ENCODE measurements around the gene APBA3. TPM values are rescaled to one million over a fixed set of nuclear protein-coding genes. Genes with fewer than 3 reads are reported as not detected.
A peak's percentile ranks its signal among the peaks of the same experiment; 100 is the strongest.

APBA3 gene
- total and polyA plus RNA-seq, 5 donors from 2014 or later, result 35.0 to 81.0 (median 45.9) TPM

DNA sequence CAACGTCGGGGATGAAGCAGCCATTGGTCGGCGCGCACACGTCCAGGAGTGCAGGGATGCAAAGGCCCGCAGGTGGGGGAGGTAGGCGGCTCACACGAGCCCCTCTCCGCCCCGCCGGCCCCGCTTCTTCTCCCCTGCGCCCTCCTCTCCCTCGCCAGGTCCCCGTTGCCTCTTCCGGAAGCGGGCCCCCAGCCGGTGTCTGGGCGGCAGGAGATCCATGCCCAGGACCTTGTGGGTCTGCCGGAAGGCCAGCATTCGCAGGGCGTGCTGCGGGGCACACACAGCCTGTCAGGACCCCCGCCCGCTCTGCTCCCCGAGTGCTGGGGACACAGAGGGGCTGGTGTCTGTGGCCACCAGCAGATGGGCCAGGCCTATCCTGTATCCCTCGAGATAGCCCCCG, 44.4 kb upstream of the APBA3 start:
- Histone ChIP-seq H3K4me3 (ENCODE audit: low read depth, low read length) (no peak overlapping the region), H3K9me3 (ENCODE audit: control insufficient read depth in 2 of 2, low read length in 2 of 2) (no peaks in the 10 kb centered on the region), H3K27ac (ENCODE audit: insufficient read depth, low read length, poor library complexity, severe bottlenecking) (no peak overlapping the region), H3K27me3 (ENCODE audit: control insufficient read depth, insufficient read depth, low read length) (no peaks in the 10 kb centered on the region), H3K36me3 (ENCODE audit: control insufficient read depth, insufficient read depth, low read length) (no peaks in the 10 kb centered on the region), H3K4me1 (ENCODE audit: control insufficient read depth, insufficient read depth, low read length, poor library complexity, severe bottlenecking) (peaks cover 19% of the 10 kb centered on the region)
- Mint-ChIP-seq H3K27me3 (no peaks in the 10 kb centered on the region), H3K27ac (no peak overlapping the region), H3K36me3 (no peaks in the 10 kb centered on the region), H3K4me1 (peaks cover 0 to 20% (median 8%) of the 10 kb centered on the region in 4 donors), H3K9me3 (peaks cover 0 to 2% (median 0%) of the 10 kb centered on the region in 7 donors), H3K4me3 (no peak overlapping the region)
- DNase-seq (no peak), ATAC-seq (ENCODE audit: low read depth in 2 of 2) (no peak)

DNA sequence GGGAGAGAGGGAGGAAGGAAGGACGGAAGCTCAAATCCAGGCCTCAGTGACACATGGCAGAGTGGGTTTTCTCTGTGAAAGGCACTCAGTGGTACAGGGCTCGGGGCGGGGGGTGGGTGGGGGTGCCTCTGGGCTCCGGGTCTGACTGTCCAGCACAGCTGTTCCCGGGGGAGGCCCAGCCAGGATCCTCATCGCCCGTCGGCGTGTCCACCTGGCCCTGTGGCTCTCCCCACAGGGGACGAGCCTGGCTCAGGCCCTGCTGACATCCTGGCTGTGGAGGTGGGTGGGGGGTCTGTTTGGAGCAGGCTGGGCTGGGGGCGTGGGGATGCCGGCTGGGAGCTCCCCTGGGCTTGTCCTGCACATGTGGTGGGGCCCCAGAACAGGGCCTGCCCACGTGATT, 42.9 kb upstream of the APBA3 start:
- H3K36me3 ChIP-seq (ENCODE audit: control insufficient read depth, insufficient read depth, low read length), result no peaks in the 10 kb centered on the region
- no peak overlapping the region for H3K4me3 ChIP-seq (ENCODE audit: low read depth, low read length)
- Mint-ChIP-seq H3K27ac (no peak overlapping the region), H3K36me3 (no peaks in the 10 kb centered on the region), H3K4me3 (no peak overlapping the region), H3K9me3 (peaks cover 0 to 2% (median 0%) of the 10 kb centered on the region in 7 donors), H3K27me3 (no peaks in the 10 kb centered on the region), H3K4me1 (peaks cover 0 to 20% (median 8%) of the 10 kb centered on the region in 4 donors)
- peaks cover 11% of the 10 kb centered on the region for H3K4me1 ChIP-seq (ENCODE audit: control insufficient read depth, insufficient read depth, low read length, poor library complexity, severe bottlenecking)
- ATAC-seq (ENCODE audit: low read depth in 2 of 2) (no peak), DNase-seq (no peak)
- no peaks in the 10 kb centered on the region for H3K27me3 ChIP-seq (ENCODE audit: control insufficient read depth, insufficient read depth, low read length)
- H3K9me3 ChIP-seq (ENCODE audit: control insufficient read depth in 2 of 2, low read length in 2 of 2), result no peaks in the 10 kb centered on the region
- no peak overlapping the region for H3K27ac ChIP-seq (ENCODE audit: insufficient read depth, low read length, poor library complexity, severe bottlenecking)

DNA sequence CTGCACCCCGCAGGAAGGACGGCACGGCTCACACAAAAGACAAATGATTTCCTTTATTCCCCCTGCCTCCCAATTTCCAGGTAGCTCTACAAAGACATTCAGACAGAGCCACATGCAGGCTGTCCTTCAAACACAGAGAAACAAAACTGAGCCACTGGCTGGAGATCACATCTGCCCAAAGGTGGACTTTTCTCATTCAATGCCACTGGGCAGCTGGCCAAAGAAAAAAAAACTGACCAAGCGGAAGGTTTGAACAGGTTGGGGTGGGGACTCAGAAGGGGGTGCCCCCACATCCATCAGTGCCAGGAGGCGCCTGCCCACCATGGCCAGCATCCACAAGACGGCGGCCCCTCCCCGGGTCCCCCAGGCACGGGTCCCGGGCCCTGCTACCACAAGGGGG, 42.5 kb upstream of the APBA3 start:
- peaks cover 11% of the 10 kb centered on the region for H3K4me1 ChIP-seq (ENCODE audit: control insufficient read depth, insufficient read depth, low read length, poor library complexity, severe bottlenecking)
- H3K36me3 Mint-ChIP-seq, result no peaks in the 10 kb centered on the region

DNA sequence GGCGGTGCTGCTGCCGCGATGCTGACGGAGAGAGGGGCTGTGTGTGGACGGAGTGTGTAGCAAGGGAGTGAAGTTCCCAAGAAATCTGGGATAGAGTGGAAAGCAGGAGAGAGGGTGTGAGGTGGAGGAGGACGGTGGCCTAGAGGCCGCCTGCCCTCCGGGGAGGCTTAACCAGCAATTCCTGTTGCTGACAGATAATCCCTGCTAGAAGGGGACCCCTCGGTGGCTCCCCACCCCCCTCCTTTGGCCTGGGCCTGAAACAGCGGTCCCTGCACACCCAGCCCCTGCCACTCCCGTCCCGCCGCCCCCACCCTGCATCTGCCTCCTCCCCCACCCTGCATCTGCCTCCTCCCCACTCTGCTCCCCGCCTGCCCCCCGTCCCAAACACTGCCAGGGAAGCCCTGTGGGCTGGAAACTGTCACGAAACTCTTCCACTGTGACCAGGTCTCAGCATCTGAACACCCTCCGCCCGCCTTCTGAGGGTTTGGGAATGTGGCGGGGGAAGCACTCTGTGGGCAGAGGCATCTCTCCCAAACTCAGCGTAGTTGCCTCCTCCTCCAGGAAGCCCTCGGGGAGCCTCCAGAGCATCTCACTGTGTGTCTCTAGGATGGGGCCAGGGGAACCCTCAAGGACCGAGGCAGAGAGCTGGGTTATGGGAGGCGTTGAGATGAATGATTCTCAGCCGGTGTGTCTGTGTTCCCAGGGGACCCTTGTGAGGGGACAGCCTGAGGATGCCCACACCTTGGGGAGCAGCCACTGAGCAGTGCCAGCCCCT, 41.8 kb upstream of the APBA3 start:
- Histone ChIP-seq H3K36me3 (ENCODE audit: control insufficient read depth, insufficient read depth, low read length) (no peaks in the 10 kb centered on the region), H3K27me3 (ENCODE audit: control insufficient read depth, insufficient read depth, low read length) (no peaks in the 10 kb centered on the region), H3K4me1 (ENCODE audit: control insufficient read depth, insufficient read depth, low read length, poor library complexity, severe bottlenecking) (peaks cover 11% of the 10 kb centered on the region), H3K4me3 (ENCODE audit: low read depth, low read length) (no peak overlapping the region), H3K9me3 (ENCODE audit: control insufficient read depth in 2 of 2, low read length in 2 of 2) (no peaks in the 10 kb centered on the region), H3K27ac (ENCODE audit: insufficient read depth, low read length, poor library complexity, severe bottlenecking) (no peak overlapping the region)
- peaks cover 0 to 2% (median 0%) of the 10 kb centered on the region in 7 donors for H3K9me3 Mint-ChIP-seq
- no peak overlapping the region for H3K4me3 Mint-ChIP-seq
- H3K27me3 Mint-ChIP-seq, result no peaks in the 10 kb centered on the region
- H3K36me3 Mint-ChIP-seq, result no peaks in the 10 kb centered on the region
- no peak for ATAC-seq (ENCODE audit: low read depth in 2 of 2)
- no peak overlapping the region for H3K27ac Mint-ChIP-seq
- DNase-seq, result no peak
- H3K4me1 Mint-ChIP-seq, result peaks cover 0 to 25% (median 6%) of the 10 kb centered on the region in 4 donors

More for the DNA sequence above, 42.5 kb upstream of the APBA3 start:
- Histone ChIP-seq H3K4me3 (ENCODE audit: low read depth, low read length) (no peak overlapping the region), H3K27me3 (ENCODE audit: control insufficient read depth, insufficient read depth, low read length) (no peaks in the 10 kb centered on the region), H3K36me3 (ENCODE audit: control insufficient read depth, insufficient read depth, low read length) (no peaks in the 10 kb centered on the region), H3K9me3 (ENCODE audit: control insufficient read depth in 2 of 2, low read length in 2 of 2) (no peaks in the 10 kb centered on the region), H3K27ac (ENCODE audit: insufficient read depth, low read length, poor library complexity, severe bottlenecking) (no peak overlapping the region)
- peaks cover 0 to 2% (median 0%) of the 10 kb centered on the region in 7 donors for H3K9me3 Mint-ChIP-seq
- H3K27me3 Mint-ChIP-seq, result no peaks in the 10 kb centered on the region
- DNase-seq (no peak), ATAC-seq (ENCODE audit: low read depth in 2 of 2) (no peak)
- H3K4me3 Mint-ChIP-seq, result no peak overlapping the region
- peaks cover 0 to 23% (median 6%) of the 10 kb centered on the region in 4 donors for H3K4me1 Mint-ChIP-seq
- H3K27ac Mint-ChIP-seq, result no peak overlapping the region

DNA sequence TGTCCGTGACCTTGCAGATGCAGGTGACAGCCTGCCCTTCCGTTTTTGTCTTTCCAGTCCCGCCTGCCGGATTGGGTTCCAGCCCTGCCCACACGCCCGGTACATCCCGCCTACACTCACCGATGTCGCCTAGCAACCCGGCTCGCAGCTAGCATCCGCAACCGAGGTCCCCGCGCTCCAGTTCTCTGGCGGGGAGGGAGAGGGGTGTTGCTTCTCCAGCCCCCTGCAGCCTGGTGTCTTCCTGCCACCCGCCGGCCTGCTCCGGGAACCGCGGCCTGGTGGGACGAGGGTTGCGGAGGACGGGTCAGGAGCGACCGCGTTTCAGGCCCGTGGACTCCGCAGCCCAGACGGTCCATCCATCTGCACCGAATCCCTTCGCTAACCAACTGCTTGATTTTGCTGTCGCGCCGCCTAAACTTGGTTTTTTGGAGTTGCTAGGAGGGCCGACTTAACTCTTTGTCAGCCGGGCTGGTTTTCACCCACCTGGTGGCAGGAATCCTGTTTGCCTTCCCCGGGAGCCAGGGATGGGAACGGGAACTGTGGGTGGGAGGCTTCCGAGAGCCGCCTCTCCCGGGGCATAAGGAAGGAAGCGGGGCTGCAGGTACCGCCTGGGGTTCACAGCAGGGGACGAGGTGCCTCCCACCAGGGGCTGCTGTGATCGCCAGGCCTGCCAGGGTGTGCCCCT, 40.1 kb upstream of the APBA3 start:
- Mint-ChIP-seq H3K9me3 (peaks cover 0 to 5% (median 2%) of the 10 kb centered on the region in 7 donors), H3K27ac (no peak overlapping the region), H3K27me3 (no peaks in the 10 kb centered on the region), H3K4me1 (peaks cover 0 to 21% (median 5%) of the 10 kb centered on the region in 4 donors), H3K36me3 (peaks cover 4% of the 10 kb centered on the region), H3K4me3 (peak overlapping the region in 3 of 4 donors; percentile 26 to 72 (median 43))
- peaks cover 4% of the 10 kb centered on the region in 2 experiments for H3K9me3 ChIP-seq (ENCODE audit: control insufficient read depth in 2 of 2, low read length in 2 of 2)
- H3K4me1 ChIP-seq (ENCODE audit: control insufficient read depth, insufficient read depth, low read length, poor library complexity, severe bottlenecking), result peaks cover 11% of the 10 kb centered on the region
- DNase-seq, result peak in 2 of 3 donors; percentile 44 to 66
- H3K27ac ChIP-seq (ENCODE audit: insufficient read depth, low read length, poor library complexity, severe bottlenecking), result no peak overlapping the region
- no peak overlapping the region for H3K4me3 ChIP-seq (ENCODE audit: low read depth, low read length)
- H3K36me3 ChIP-seq (ENCODE audit: control insufficient read depth, insufficient read depth, low read length), result no peaks in the 10 kb centered on the region
- H3K27me3 ChIP-seq (ENCODE audit: control insufficient read depth, insufficient read depth, low read length), result no peaks in the 10 kb centered on the region
- ATAC-seq (ENCODE audit: low read depth in 2 of 2), result peak; percentile 37 to 64

DNA sequence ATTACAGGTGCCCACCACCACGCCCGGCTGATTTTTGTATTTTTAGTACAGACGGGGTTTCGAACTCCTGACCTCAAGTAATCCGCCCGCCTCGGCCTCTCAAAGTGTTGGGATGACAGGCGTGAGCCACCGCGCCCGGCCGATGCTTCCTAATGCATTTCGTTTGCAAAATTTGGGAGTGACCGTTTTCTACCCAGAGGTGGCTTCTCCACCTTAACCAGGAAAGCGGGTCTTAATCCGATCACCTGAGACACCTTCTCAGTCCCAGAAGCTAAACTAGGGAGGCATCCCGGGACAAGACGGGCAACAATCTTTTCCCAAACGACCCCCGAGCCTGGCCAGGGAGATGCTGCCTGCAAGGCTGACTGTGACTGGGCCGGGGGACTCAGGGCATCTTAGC, 39.5 kb upstream of the APBA3 start:
- no peak overlapping the region for H3K4me3 ChIP-seq (ENCODE audit: low read depth, low read length)
- ATAC-seq (ENCODE audit: low read depth in 2 of 2) (no peak), DNase-seq (no peak)
- Mint-ChIP-seq H3K4me3 (peak overlapping the region in 2 of 4 donors; percentile 43 to 72), H3K9me3 (peaks cover 0 to 6% (median 2%) of the 10 kb centered on the region in 7 donors), H3K27me3 (no peaks in the 10 kb centered on the region), H3K36me3 (peaks cover 4% of the 10 kb centered on the region), H3K27ac (no peak overlapping the region), H3K4me1 (peaks cover 0 to 20% (median 3%) of the 10 kb centered on the region in 4 donors)
- H3K9me3 ChIP-seq (ENCODE audit: control insufficient read depth in 2 of 2, low read length in 2 of 2), result peaks cover 7 to 9% of the 10 kb centered on the region in 2 experiments
- peaks cover 11% of the 10 kb centered on the region for H3K4me1 ChIP-seq (ENCODE audit: control insufficient read depth, insufficient read depth, low read length, poor library complexity, severe bottlenecking)
- no peaks in the 10 kb centered on the region for H3K36me3 ChIP-seq (ENCODE audit: control insufficient read depth, insufficient read depth, low read length)
- no peaks in the 10 kb centered on the region for H3K27me3 ChIP-seq (ENCODE audit: control insufficient read depth, insufficient read depth, low read length)
- no peak overlapping the region for H3K27ac ChIP-seq (ENCODE audit: insufficient read depth, low read length, poor library complexity, severe bottlenecking)

DNA sequence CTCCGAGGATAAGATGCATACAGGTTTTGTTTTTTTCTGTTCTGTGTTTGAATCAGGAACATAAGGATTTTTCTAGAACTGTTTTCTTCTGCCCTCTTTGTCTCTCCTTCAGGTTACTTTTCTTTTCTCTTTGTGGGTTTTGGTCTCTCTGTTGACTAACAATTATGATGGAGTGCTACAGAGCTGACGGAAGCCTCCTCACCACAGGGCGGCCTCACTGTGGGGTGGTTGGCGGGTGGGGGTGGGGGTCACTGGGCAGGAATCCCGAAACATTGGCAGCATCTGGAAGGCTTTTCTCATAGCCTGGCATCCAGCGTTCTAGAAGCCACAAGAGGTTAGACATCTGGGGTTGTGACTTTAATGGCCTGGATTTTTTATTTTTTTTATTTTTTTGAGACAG, 36.6 kb upstream of the APBA3 start:
- peak overlapping the region in 1 of 4 donors; percentile 11 for H3K4me3 Mint-ChIP-seq
- ATAC-seq (ENCODE audit: low read depth in 2 of 2) (no peak), DNase-seq (no peak)
- Histone ChIP-seq H3K27me3 (ENCODE audit: control insufficient read depth, insufficient read depth, low read length) (no peaks in the 10 kb centered on the region), H3K4me1 (ENCODE audit: control insufficient read depth, insufficient read depth, low read length, poor library complexity, severe bottlenecking) (peaks cover 11% of the 10 kb centered on the region), H3K36me3 (ENCODE audit: control insufficient read depth, insufficient read depth, low read length) (no peaks in the 10 kb centered on the region), H3K4me3 (ENCODE audit: low read depth, low read length) (no peak overlapping the region), H3K9me3 (ENCODE audit: control insufficient read depth in 2 of 2, low read length in 2 of 2) (peaks cover 7 to 9% of the 10 kb centered on the region in 2 experiments), H3K27ac (ENCODE audit: insufficient read depth, low read length, poor library complexity, severe bottlenecking) (no peak overlapping the region)
- H3K36me3 Mint-ChIP-seq, result peaks cover 4% of the 10 kb centered on the region
- H3K4me1 Mint-ChIP-seq, result peaks cover 0 to 18% (median 0%) of the 10 kb centered on the region in 4 donors
- no peak overlapping the region for H3K27ac Mint-ChIP-seq
- peaks cover 0 to 7% (median 2%) of the 10 kb centered on the region in 7 donors for H3K9me3 Mint-ChIP-seq
- no peaks in the 10 kb centered on the region for H3K27me3 Mint-ChIP-seq

All from CD4-positive, CD25-positive, alpha-beta regulatory T cell (primary cell).